GM18519 (cell line): Measurements from ENCODE around the gene KHK.
A peak's percentile ranks its signal among the peaks of the same experiment; 100 is the strongest.

Experiments used
- ATAC-seq: cut with Tn5 transposase; IDR thresholded peaks from one replicate; pipeline ENCODE4 v1.9.1; 2021; ENCODE audit warnings: mild to moderate bottlenecking, moderate library complexity; ENCODE audit not compliant: unreplicated experiment, low FRiP score

Gene KHK

GRCh38 chr2:27086724-27087593, at the start of gene KHK:
KHK (plus strand) TSS chr2:27086772; CDS start chr2:27087260, 488 bp downstream.
- ATAC-seq = no peak

- no peak for ATAC-seq
These were observed 48.6 kb upstream of the KHK start for GRCh38 chr2:27038012-27038411.

- no peak for ATAC-seq
These were observed 47.8 kb upstream of the KHK start for GRCh38 chr2:27038631-27039339.

GRCh38 chr2:27039426-27039825, 47.1 kb upstream of the KHK start:
- ATAC-seq = no peak

- ATAC-seq = no peak
These were observed 46.7 kb upstream of the KHK start for GRCh38 chr2:27039871-27040270.

- no peak for ATAC-seq
These were observed 46.3 kb upstream of the KHK start for GRCh38 chr2:27040282-27040681.

GRCh38 chr2:27041752-27042151, 44.8 kb upstream of the KHK start:
- no peak for ATAC-seq

- ATAC-seq = no peak
These were observed 44.4 kb upstream of the KHK start for GRCh38 chr2:27042159-27042661.

- ATAC-seq = no peak
These were observed 43.5 kb upstream of the KHK start for GRCh38 chr2:27042985-27043634.

GRCh38 chr2:27049422-27050280, 36.9 kb upstream of the KHK start:
- ATAC-seq = no peak

- peak; percentile 34 for ATAC-seq
These were observed 36.1 kb upstream of the KHK start for GRCh38 chr2:27050281-27050995.

- peak; percentile 36 for ATAC-seq
These were observed 35.3 kb upstream of the KHK start, which contains the start of gene AGBL5 for GRCh38 chr2:27050996-27051901. AGBL5 (plus strand) TSS chr2:27051668; CDS start chr2:27052959, 1,291 bp downstream.

- no peak for ATAC-seq
These were observed 34.5 kb upstream of the KHK start for GRCh38 chr2:27051902-27052645.

GRCh38 chr2:27053321-27053720, 33.3 kb upstream of the KHK start:
- ATAC-seq = no peak

- ATAC-seq = no peak
These were observed 32.8 kb upstream of the KHK start for GRCh38 chr2:27053776-27054175.

GRCh38 chr2:27054721-27055120, 31.9 kb upstream of the KHK start:
- ATAC-seq = no peak

GRCh38 chr2:27057184-27057583, 29.4 kb upstream of the KHK start:
- ATAC-seq = no peak

- no peak for ATAC-seq
These were observed 28.4 kb upstream of the KHK start for GRCh38 chr2:27058210-27058609.
